ENCODE results near the gene VWA3B.

GRCh38 chr2:98359986-98360385, 273.0 kb downstream of the VWA3B start:
- no peak for TF ChIP-seq CTCF (IDR thresholded peaks at IDR 0.05)
- no peak for TF ChIP-seq POLR2A (IDR thresholded peaks at IDR 0.05)

All from esophagus squamous epithelium (tissue), 4 donors.